Fibroblast of the conjunctiva (primary cell): ENCODE measurements around the gene RHOT1.
"Not testable (repeated sequence)": the region's sequence is repeated elsewhere in the genome, so short reads cannot be mapped to it uniquely, and the experiment has no call there.

ENCODE experiments used
- DNase-seq: peaks from one replicate; pipeline ENCODE4 v3.0.0-alpha.2; 2010; ENCODE audit warnings: low read depth

The RHOT1 gene

GRCh38 chr17:32142038-32142856 is at the start of gene RHOT1:
Gene RHOT1, plus strand, starts transcription at chr17:32142502. Its CDS starts 191 bp downstream, at chr17:32142693.
- DNase-seq: peak; percentile 43

GRCh38 chr17:32099686-32100085 is 42.6 kb upstream of the RHOT1 start:
- no peak for DNase-seq

GRCh38 chr17:32100323-32100722 is 42.0 kb upstream of the RHOT1 start:
- not testable (repeated sequence) for DNase-seq

- DNase-seq: no peak
These were observed 41.2 kb upstream of the RHOT1 start for GRCh38 chr17:32100971-32101631.

- DNase-seq: no peak
These were observed 40.1 kb upstream of the RHOT1 start for GRCh38 chr17:32102172-32102571.

- no peak for DNase-seq
These were observed 39.6 kb upstream of the RHOT1 start for GRCh38 chr17:32102646-32103186.

- DNase-seq: no peak
These were observed 38.7 kb upstream of the RHOT1 start for GRCh38 chr17:32103476-32104113.

- DNase-seq: no peak
These were observed 38.1 kb upstream of the RHOT1 start for GRCh38 chr17:32104158-32104557.

GRCh38 chr17:32106471-32106981 is 35.8 kb upstream of the RHOT1 start:
- DNase-seq: not testable (repeated sequence)

GRCh38 chr17:32107194-32107593 is 35.1 kb upstream of the RHOT1 start:
- DNase-seq: not testable (repeated sequence)

- DNase-seq: no peak
These were observed 31.7 kb upstream of the RHOT1 start for GRCh38 chr17:32110596-32110995.

GRCh38 chr17:32111141-32111771 is 31.0 kb upstream of the RHOT1 start:
- peak; percentile 47 for DNase-seq

GRCh38 chr17:32112416-32112815 is 29.9 kb upstream of the RHOT1 start:
- no peak for DNase-seq

- DNase-seq: no peak
These were observed 27.8 kb upstream of the RHOT1 start for GRCh38 chr17:32114536-32114935.

- not testable (repeated sequence) for DNase-seq
These were observed 26.8 kb upstream of the RHOT1 start for GRCh38 chr17:32115546-32115945.

- DNase-seq: no peak
These were observed 25.4 kb upstream of the RHOT1 start for GRCh38 chr17:32116937-32117336.

- no peak for DNase-seq
These were observed 24.9 kb upstream of the RHOT1 start for GRCh38 chr17:32117399-32117798.

GRCh38 chr17:32118088-32118487 is 24.2 kb upstream of the RHOT1 start:
- not testable (repeated sequence) for DNase-seq

- DNase-seq: no peak
These were observed 23.5 kb upstream of the RHOT1 start for GRCh38 chr17:32118835-32119234.

- no peak for DNase-seq
These were observed 22.2 kb upstream of the RHOT1 start for GRCh38 chr17:32120141-32120540.

GRCh38 chr17:32120716-32121115 is 21.6 kb upstream of the RHOT1 start:
- no peak for DNase-seq

- DNase-seq: no peak
These were observed 18.5 kb upstream of the RHOT1 start for GRCh38 chr17:32123782-32124181.
